OCI-LY3 (cell line): Measurements from ENCODE around the gene AURKA.

Experiments
- H2AFZ ChIP-seq: fragments of 200-600, 300-600 bp; shearing (Covaris generic); 2 replicates; pipeline ENCODE4 v1.6.0; 2014; ENCODE audit warnings: antibody characterized with exemption, low read depth, low read length
- H3K27ac ChIP-seq: fragments of 200-600, 300-600 bp; sonication (generic); 2 replicates; pipeline ENCODE4 v1.5.1; 2014; ENCODE audit warnings: mild to moderate bottlenecking, low read length, moderate library complexity, mixed read lengths
- H3K27me3 ChIP-seq: fragments of 200-600, 300-600 bp; sonication (generic); 2 replicates; pipeline ENCODE4 v1.6.1; 2014; ENCODE audit warnings: low read depth, low read length, mixed read lengths
- H3K36me3 ChIP-seq: fragments of 200-600, 300-600 bp; sonication (generic); replicated peaks from 2 replicates; pipeline ENCODE3; 2014; ENCODE audit warnings: low read depth, low read length, mixed read lengths
- H3K4me1 ChIP-seq: fragments of 300-600, 200-600 bp; sonication (generic); 2 replicates; pipeline ENCODE4 v1.6.1; 2014; ENCODE audit warnings: low read length, mixed read lengths
- H3K4me2 ChIP-seq: fragments of 200-600, 300-600 bp; sonication (generic); 2 replicates; pipeline ENCODE4 v1.6.1; 2014; ENCODE audit warnings: low read length, mixed read lengths
- H3K4me3 ChIP-seq: fragments of 300-600, 200-600 bp; sonication (generic); 2 replicates; pipeline ENCODE4 v1.5.1; 2014; ENCODE audit warnings: antibody characterized with exemption, mild to moderate bottlenecking, low read length, moderate library complexity
- H3K79me2 ChIP-seq: fragments of 300-600, 200-600 bp; shearing (Covaris generic); 2 replicates; pipeline ENCODE4 v1.6.1; 2014; ENCODE audit warnings: mild to moderate bottlenecking, low read length, mixed read lengths
- H3K9ac ChIP-seq: fragments of 300-600, 200-600 bp; shearing (Covaris generic); 2 replicates; pipeline ENCODE4 v1.6.0; 2014; ENCODE audit warnings: mild to moderate bottlenecking, low read length, moderate library complexity
- H3K9me3 ChIP-seq: fragments of 200-600, 300-600 bp; shearing (Covaris generic); 2 replicates; pipeline ENCODE4 v1.6.1; 2014; ENCODE audit warnings: low read length, mixed read lengths; ENCODE audit not compliant: insufficient read depth
- H4K20me1 ChIP-seq: fragments of 200-600, 300-600 bp; sonication (generic); 2 replicates; pipeline ENCODE4 v1.6.1; 2016; ENCODE audit warnings: low read length, mixed read lengths; ENCODE audit not compliant: insufficient read depth
- CTCF ChIP-seq: fragments of 200-600, 300-600 bp; sonication (generic); IDR thresholded peaks from 2 replicates; pipeline ENCODE4 v1.5.1; 2014; ENCODE audit warnings: antibody characterized with exemption, low read length, low read depth
- EZH2phosphoT487 ChIP-seq: fragments of 200-600 bp; shearing (Covaris generic); IDR thresholded peaks from 2 replicates; pipeline ENCODE4 v1.6.1; 2018; ENCODE audit warnings: antibody characterized with exemption, mixed run types, low read depth

Gene AURKA

GRCh38 chr20:56417911-56418310 lies 25.9 kb upstream of the AURKA start:
- H3K4me3 ChIP-seq: no peak overlapping the region
- H3K4me2 ChIP-seq: no peak overlapping the region
- H3K79me2 ChIP-seq: no peaks in the 10 kb centered on the region
- H3K27me3 ChIP-seq: no peaks in the 10 kb centered on the region
- no peak overlapping the region for H2AFZ ChIP-seq
- H3K36me3 ChIP-seq: peaks cover 39% of the 10 kb centered on the region
- TF ChIP-seq CTCF: no peak
- no peak for TF ChIP-seq EZH2phosphoT487
- no peak overlapping the region for H3K27ac ChIP-seq
- H4K20me1 ChIP-seq: no peaks in the 10 kb centered on the region
- H3K9me3 ChIP-seq: no peaks in the 10 kb centered on the region
- no peak overlapping the region for H3K9ac ChIP-seq
- peaks cover under 1% of the 10 kb centered on the region; the same call in 1 of the 2 replicates for H3K4me1 ChIP-seq

GRCh38 chr20:56417402-56417801 lies 25.4 kb upstream of the AURKA start:
- TF ChIP-seq EZH2phosphoT487 (no peak), CTCF (no peak)
- Histone ChIP-seq H3K4me2 (no peak overlapping the region), H3K4me3 (no peak overlapping the region)

GRCh38 chr20:56414842-56415765 lies 23.1 kb upstream of the AURKA start:
- Histone ChIP-seq H2AFZ (no peak overlapping the region), H3K4me3 (no peak overlapping the region), H3K9me3 (no peaks in the 10 kb centered on the region), H3K4me2 (no peak overlapping the region), H3K4me1 (peaks cover 18% of the 10 kb centered on the region), H3K27me3 (no peaks in the 10 kb centered on the region), H3K36me3 (peaks cover 50% of the 10 kb centered on the region), H3K9ac (no peak overlapping the region), H4K20me1 (no peaks in the 10 kb centered on the region), H3K27ac (no peak overlapping the region), H3K79me2 (no peaks in the 10 kb centered on the region)
- TF ChIP-seq EZH2phosphoT487 (no peak), CTCF (no peak)

More at GRCh38 chr20:56417402-56417801, 25.4 kb upstream of the AURKA start:
- Histone ChIP-seq H3K79me2 (no peaks in the 10 kb centered on the region), H3K36me3 (peaks cover 44% of the 10 kb centered on the region), H3K4me1 (peaks cover 1% of the 10 kb centered on the region; the same call in 1 of the 2 replicates), H2AFZ (no peak overlapping the region), H3K27me3 (no peaks in the 10 kb centered on the region), H3K9ac (no peak overlapping the region), H3K9me3 (no peaks in the 10 kb centered on the region), H4K20me1 (no peaks in the 10 kb centered on the region), H3K27ac (no peak overlapping the region)

GRCh38 chr20:56412949-56413348 lies 20.9 kb upstream of the AURKA start:
- Histone ChIP-seq H3K9ac (no peak overlapping the region), H3K27me3 (no peaks in the 10 kb centered on the region), H2AFZ (no peak overlapping the region), H3K4me2 (no peak overlapping the region), H3K4me3 (no peak overlapping the region), H3K36me3 (peaks cover 53% of the 10 kb centered on the region), H4K20me1 (no peaks in the 10 kb centered on the region), H3K4me1 (peaks cover 18% of the 10 kb centered on the region), H3K79me2 (no peaks in the 10 kb centered on the region), H3K27ac (no peak overlapping the region), H3K9me3 (no peaks in the 10 kb centered on the region)
- TF ChIP-seq CTCF: no peak
- no peak for TF ChIP-seq EZH2phosphoT487
